ENCODE results near the gene WDFY3.

DNA sequence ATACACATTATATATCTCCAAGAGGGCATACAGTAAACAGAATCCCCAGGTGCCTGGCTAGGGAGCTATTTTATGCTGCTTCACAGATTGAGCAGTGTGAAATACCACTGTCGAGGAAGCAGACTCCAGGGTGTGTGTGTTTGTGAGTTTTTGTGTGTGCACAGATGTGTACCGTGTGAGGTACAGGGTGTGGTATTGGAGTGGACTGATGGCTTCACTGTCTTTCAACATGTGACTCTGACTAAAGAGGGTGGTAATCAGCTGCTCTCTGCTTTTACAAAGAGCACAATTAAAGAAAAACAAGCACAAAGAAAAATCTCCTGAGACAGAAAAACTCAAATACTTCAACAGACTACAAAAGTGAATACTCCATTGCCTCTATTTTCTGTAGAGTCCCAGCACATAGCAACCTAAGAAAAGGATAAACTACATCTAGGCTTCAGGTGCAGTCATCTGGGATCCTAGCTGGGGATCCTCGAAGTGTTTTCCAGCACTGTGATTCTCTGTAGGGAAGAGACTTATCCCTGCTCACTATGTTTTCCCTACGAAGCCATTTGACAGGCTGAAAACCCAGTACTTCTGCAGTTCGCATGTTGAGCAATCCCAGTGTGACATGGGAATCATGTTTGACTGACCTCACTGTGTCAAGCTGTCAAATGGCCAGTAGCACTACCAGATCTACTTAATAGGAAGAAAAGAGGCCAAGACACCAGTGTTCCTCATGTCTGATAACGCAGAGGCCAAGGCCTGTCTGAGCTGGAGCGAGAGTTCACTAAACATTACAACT lies 283.2 kb downstream of the WDFY3 start:
- no peak for TF ChIP-seq POLR2A (IDR thresholded peaks at IDR 0.05)
- TF ChIP-seq, protein P1, sequence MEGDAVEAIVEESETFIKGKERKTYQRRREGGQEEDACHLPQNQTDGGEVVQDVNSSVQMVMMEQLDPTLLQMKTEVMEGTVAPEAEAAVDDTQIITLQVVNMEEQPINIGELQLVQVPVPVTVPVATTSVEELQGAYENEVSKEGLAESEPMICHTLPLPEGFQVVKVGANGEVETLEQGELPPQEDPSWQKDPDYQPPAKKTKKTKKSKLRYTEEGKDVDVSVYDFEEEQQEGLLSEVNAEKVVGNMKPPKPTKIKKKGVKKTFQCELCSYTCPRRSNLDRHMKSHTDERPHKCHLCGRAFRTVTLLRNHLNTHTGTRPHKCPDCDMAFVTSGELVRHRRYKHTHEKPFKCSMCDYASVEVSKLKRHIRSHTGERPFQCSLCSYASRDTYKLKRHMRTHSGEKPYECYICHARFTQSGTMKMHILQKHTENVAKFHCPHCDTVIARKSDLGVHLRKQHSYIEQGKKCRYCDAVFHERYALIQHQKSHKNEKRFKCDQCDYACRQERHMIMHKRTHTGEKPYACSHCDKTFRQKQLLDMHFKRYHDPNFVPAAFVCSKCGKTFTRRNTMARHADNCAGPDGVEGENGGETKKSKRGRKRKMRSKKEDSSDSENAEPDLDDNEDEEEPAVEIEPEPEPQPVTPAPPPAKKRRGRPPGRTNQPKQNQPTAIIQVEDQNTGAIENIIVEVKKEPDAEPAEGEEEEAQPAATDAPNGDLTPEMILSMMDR (IDR thresholded peaks at IDR 0.05) = no peak
